Gastrocnemius medialis (tissue), 4 donors: ENCODE measurements around the gene SCUBE3.

Experiments
- CTCF ChIP-seq, 5 experiments: fragments of 450-650 bp in 3 of 5; fragments of 200-600 bp in 2 of 5; sonication (generic) in 2 of 5; IDR thresholded peaks in 4 of 5; conservative IDR thresholded peaks in 1 of 5; 1 replicate in 4 of 5; 2 replicates in 1 of 5; pipeline ENCODE4 v1.5.1; 2016 to 2019; ENCODE audit warnings: antibody characterized with exemption in 5 of 5, mild to moderate bottlenecking in 3 of 5, moderate library complexity in 3 of 5
- POLR2A ChIP-seq, 2 donors: fragments of 450-650 bp; IDR thresholded peaks; one replicate each; pipeline ENCODE4 v1.6.1; 2017; ENCODE audit warnings: antibody characterized with exemption in 2 of 2, mild to moderate bottlenecking in 2 of 2, moderate library complexity in 2 of 2

GRCh38 chr6:35292494-35292893 lies 78.7 kb downstream of the SCUBE3 start:
- no peak for TF ChIP-seq CTCF (IDR thresholded peaks at IDR 0.05 in 4 of 5, conservative IDR thresholded peaks at IDR 0.05 in 1 of 5)
- TF ChIP-seq POLR2A (IDR thresholded peaks at IDR 0.05), result no peak
